Mesothelial cell of epicardium (in vitro differentiated cells): ENCODE results near the gene HEMGN. TPM values are rescaled to one million over a fixed set of nuclear protein-coding genes. Genes with fewer than 3 reads are reported as not detected.
"Not testable (repeated sequence)": the region's sequence is repeated elsewhere in the genome, so short reads cannot be mapped to it uniquely, and the experiment has no call there.

Source experiments
- DNase-seq, 2 experiments: peaks; one replicate each; pipeline ENCODE4 v3.0.0; 2021; ENCODE audit warnings: low spot score in 2 of 2; ENCODE audit not compliant: unreplicated experiment in 2 of 2
- H3K27ac Mint-ChIP-seq: 2 replicates; pipeline ENCODE4 v1.8.0; 2021; ENCODE audit warnings: mixed read lengths
- H3K27me3 Mint-ChIP-seq: 2 replicates; pipeline ENCODE4 v1.8.0; 2021; ENCODE audit warnings: low read depth, mixed read lengths
- H3K36me3 Mint-ChIP-seq: 2 replicates; pipeline ENCODE4 v1.8.0; 2021; ENCODE audit warnings: mixed read lengths
- H3K4me1 Mint-ChIP-seq: 2 replicates; pipeline ENCODE4 v1.8.0; 2021; ENCODE audit warnings: mixed read lengths
- H3K4me3 Mint-ChIP-seq: 2 replicates; pipeline ENCODE4 v1.8.0; 2021; ENCODE audit warnings: mild to moderate bottlenecking, moderate library complexity, mixed read lengths
- H3K9me3 Mint-ChIP-seq: 2 replicates; pipeline ENCODE4 v1.8.0; 2021; ENCODE audit warnings: mixed read lengths
- CTCF ChIP-seq: fragments of 200-600 bp; sonication (generic); IDR thresholded peaks from one replicate; pipeline ENCODE4 v1.5.0; 2021; ENCODE audit warnings: antibody characterized with exemption; ENCODE audit not compliant: unreplicated experiment
- total RNA-seq: library from RNA; stranded (reverse); gene quantifications from 3 replicates; pipeline ENCODE4 v1.2.1, GENCODE V29; 2021

Gene HEMGN
- total RNA-seq, 1 donor from 2014 or later = not detected

GRCh38 chr9:97962136-97962535 lies 24.2 kb upstream of the HEMGN start:
- Mint-ChIP-seq H3K9me3 (no peaks in the 10 kb centered on the region), H3K27ac (no peak overlapping the region), H3K4me3 (no peak overlapping the region), H3K4me1 (no peaks in the 10 kb centered on the region), H3K36me3 (no peaks in the 10 kb centered on the region), H3K27me3 (peaks cover 27% of the 10 kb centered on the region)
- DNase-seq = no peak
- no peak for TF ChIP-seq CTCF

- Mint-ChIP-seq H3K9me3 (no peaks in the 10 kb centered on the region), H3K36me3 (no peaks in the 10 kb centered on the region), H3K4me3 (no peak overlapping the region), H3K4me1 (no peaks in the 10 kb centered on the region), H3K27me3 (peaks cover 22% of the 10 kb centered on the region), H3K27ac (no peak overlapping the region)
- DNase-seq = no peak
- TF ChIP-seq CTCF = no peak
These were observed 23.4 kb upstream of the HEMGN start for GRCh38 chr9:97961361-97961760.

- not testable (repeated sequence) for H3K4me3 Mint-ChIP-seq, H3K9me3 Mint-ChIP-seq, H3K36me3 Mint-ChIP-seq, H3K27ac Mint-ChIP-seq, DNase-seq, H3K4me1 Mint-ChIP-seq
- H3K27me3 Mint-ChIP-seq = peaks cover 18% of the 10 kb centered on the region
These were observed 22.8 kb upstream of the HEMGN start for GRCh38 chr9:97960678-97961328.

GRCh38 chr9:97959585-97959984 lies 21.6 kb upstream of the HEMGN start:
- H3K9me3 Mint-ChIP-seq = no peaks in the 10 kb centered on the region
- H3K36me3 Mint-ChIP-seq = no peaks in the 10 kb centered on the region
- no peak overlapping the region for H3K27ac Mint-ChIP-seq
- no peaks in the 10 kb centered on the region for H3K4me1 Mint-ChIP-seq
- DNase-seq = no peak
- H3K27me3 Mint-ChIP-seq = peaks cover 8% of the 10 kb centered on the region
- H3K4me3 Mint-ChIP-seq = no peak overlapping the region
- no peak for TF ChIP-seq CTCF

- TF ChIP-seq CTCF = no peak
- H3K36me3 Mint-ChIP-seq = no peaks in the 10 kb centered on the region
- no peaks in the 10 kb centered on the region for H3K4me1 Mint-ChIP-seq
- no peaks in the 10 kb centered on the region for H3K9me3 Mint-ChIP-seq
- H3K4me3 Mint-ChIP-seq = no peak overlapping the region
- DNase-seq = no peak
- H3K27ac Mint-ChIP-seq = no peak overlapping the region
- peaks cover 4% of the 10 kb centered on the region for H3K27me3 Mint-ChIP-seq
These were observed 21.0 kb upstream of the HEMGN start for GRCh38 chr9:97958812-97959511.

GRCh38 chr9:97956331-97956730 lies 18.4 kb upstream of the HEMGN start:
- Mint-ChIP-seq H3K4me1 (no peaks in the 10 kb centered on the region), H3K36me3 (no peaks in the 10 kb centered on the region), H3K27ac (no peak overlapping the region), H3K9me3 (no peaks in the 10 kb centered on the region), H3K4me3 (no peak overlapping the region), H3K27me3 (peaks cover 11% of the 10 kb centered on the region)
- no peak for DNase-seq
- no peak for TF ChIP-seq CTCF
